ENCODE measurements around the gene C1orf74.

Gene C1orf74

GRCh38 chr1:209759829-209760359 is 24.5 kb downstream of the C1orf74 start:
- Histone ChIP-seq H3K4me3 (no peak overlapping the region), H3K27ac (no peak overlapping the region)
- DNase-seq (ENCODE audit: low spot score), result no peak
- no peak for TF ChIP-seq CTCF (IDR thresholded peaks at IDR 0.05)

- no peak overlapping the region for H3K4me3 ChIP-seq
- no peak for TF ChIP-seq CTCF (IDR thresholded peaks at IDR 0.05)
- no peak overlapping the region for H3K27ac ChIP-seq
- no peak for DNase-seq (ENCODE audit: low spot score)
Observed at GRCh38 chr1:209758400-209758799, 26.0 kb downstream of the C1orf74 start.

- no peak for DNase-seq (ENCODE audit: low spot score)
- no peak for TF ChIP-seq CTCF (IDR thresholded peaks at IDR 0.05)
- peak overlapping the region; percentile 38 for H3K4me3 ChIP-seq
- H3K27ac ChIP-seq, result no peak overlapping the region
Observed at GRCh38 chr1:209756615-209757445, 27.5 kb downstream of the C1orf74 start.

GRCh38 chr1:209755926-209756614 is 28.3 kb downstream of the C1orf74 start, which contains the start of gene TRAF3IP3:
TSS of gene TRAF3IP3 (plus strand) at chr1:209756053. CDS start at chr1:209760040, 3,987 bp downstream.
- no peak for TF ChIP-seq CTCF (IDR thresholded peaks at IDR 0.05)
- no peak for DNase-seq (ENCODE audit: low spot score)
- H3K27ac ChIP-seq, result no peak within 1 kb of the TSS
- H3K4me3 ChIP-seq, result peak within 1 kb of the TSS; percentile 38

- no peak for TF ChIP-seq CTCF (IDR thresholded peaks at IDR 0.05)
- no peak overlapping the region for H3K4me3 ChIP-seq
- H3K27ac ChIP-seq, result no peak overlapping the region
- no peak for DNase-seq (ENCODE audit: low spot score)
Observed at GRCh38 chr1:209755256-209755655, 29.1 kb downstream of the C1orf74 start.

GRCh38 chr1:209752890-209753289 is 31.5 kb downstream of the C1orf74 start:
- TF ChIP-seq CTCF (IDR thresholded peaks at IDR 0.05), result no peak
- Histone ChIP-seq H3K27ac (no peak overlapping the region), H3K4me3 (no peak overlapping the region)
- DNase-seq (ENCODE audit: low spot score), result no peak

All from coronary artery (tissue), 2 donors.